AG04450 (cell line): ENCODE measurements around the gene BICRAL. TPM values are rescaled to one million over a fixed set of nuclear protein-coding genes. Genes with fewer than 3 reads are reported as not detected.
A peak's percentile ranks its signal among the peaks of the same experiment; 100 is the strongest.

ENCODE experiments used
- CTCF ChIA-PET: fragments of 300-600, 350-600 bp; formaldehyde crosslinking; extraction: SDS; loops from one replicate; lab custom pipeline; 2022; ENCODE audit warnings: antibody characterized with exemption, inconsistent platforms; lab: Charles Lee
- POLR2A ChIA-PET: fragments of 350-600 bp; formaldehyde crosslinking; extraction: SDS; loops from one replicate; lab custom pipeline; 2021; ENCODE audit warnings: antibody characterized with exemption, inconsistent platforms; lab: Yijun Ruan, JAX
- DNase-seq: peaks from one replicate; pipeline ENCODE4 v3.0.0-alpha.2; 2011; ENCODE audit warnings: low read depth, low spot score
- H3K27ac ChIP-seq: one replicate; pipeline ENCODE4 v1.5.1; 2012; ENCODE audit warnings: low read depth, low read length, control low read depth
- H3K27me3 ChIP-seq: one replicate; pipeline ENCODE4 v1.6.0; 2012; ENCODE audit warnings: low read length; ENCODE audit not compliant: control insufficient read depth, insufficient read depth
- H3K4me3 ChIP-seq: 2 replicates; pipeline ENCODE4 v1.5.1; 2011; ENCODE audit warnings: mild to moderate bottlenecking, low read depth, low read length, control low read depth
- H3K9me3 ChIP-seq: 2 replicates; pipeline ENCODE4 v1.5.1; 2012; ENCODE audit warnings: low read length; ENCODE audit not compliant: control insufficient read depth, insufficient read depth
- CTCF ChIP-seq: IDR thresholded peaks from 2 replicates; pipeline ENCODE4 v1.5.1; 2011; ENCODE audit warnings: low read depth, low read length, control low read depth, inconsistent platforms
- polyA plus RNA-seq: library from polyadenylated mRNA; depleted of rRNA; stranded (reverse); fragments of >200 nt; gene quantifications from 2 replicates; pipeline ENCODE4 v1.2.3, GENCODE V29; 2011

The BICRAL gene
- polyA plus RNA-seq, 1 experiment: 7.0 TPM

GRCh38 chr6:42787063-42787472, 5.2 kb downstream of the BICRAL start:
- H3K27me3 ChIP-seq: no peaks in the 10 kb centered on the region
- H3K9me3 ChIP-seq: no peaks in the 10 kb centered on the region; the same call in 1 of the 2 replicates
- TF ChIP-seq CTCF: no peak
- no peak overlapping the region for H3K4me3 ChIP-seq
- CTCF ChIA-PET: interaction anchor here (1.2 kb wide), 1 partner anchor 126 kb away, joined by 3 read pairs; no protein-coding TSS in a partner anchor
- DNase-seq: no peak
- H3K27ac ChIP-seq: no peak overlapping the region
- POLR2A ChIA-PET: interaction anchor here (0.7 kb wide), 1 partner anchor 61 kb away, joined by 3 read pairs; no protein-coding TSS in a partner anchor

GRCh38 chr6:42788671-42789070, 6.8 kb downstream of the BICRAL start:
- H3K27ac ChIP-seq: no peak overlapping the region
- TF ChIP-seq CTCF: 0 out of 2 replicates have a peak, but pooled peaks have one; percentile 1
- no peaks in the 10 kb centered on the region for H3K27me3 ChIP-seq
- no peaks in the 10 kb centered on the region; the same call in 1 of the 2 replicates for H3K9me3 ChIP-seq
- no peak overlapping the region for H3K4me3 ChIP-seq
- DNase-seq: no peak
- ChIA-PET POLR2A (no interaction called here), CTCF (no interaction called here)

- peak overlapping the region; percentile 1 for H3K27ac ChIP-seq
- ChIA-PET POLR2A (interaction anchor here (0.5 to 1.6 kb wide), 6 partner anchors 9 to 65 kb away, joined by 3 to 11 read pairs (median 5); partner anchors contain the start of genes BICRAL and TBCC), CTCF (interaction anchor here (0.7 kb wide), 1 partner anchor 108 kb away, joined by 4 read pairs; no protein-coding TSS in a partner anchor)
- no peak overlapping the region for H3K4me3 ChIP-seq
- H3K9me3 ChIP-seq: no peaks in the 10 kb centered on the region
- no peak for TF ChIP-seq CTCF
- no peaks in the 10 kb centered on the region for H3K27me3 ChIP-seq
- DNase-seq: no peak
These were observed 8.8 kb downstream of the BICRAL start for GRCh38 chr6:42790549-42791181.

GRCh38 chr6:42791706-42792320, 10.0 kb downstream of the BICRAL start:
- H3K27ac ChIP-seq: no peak overlapping the region
- no peaks in the 10 kb centered on the region for H3K27me3 ChIP-seq
- CTCF ChIA-PET: no interaction called here
- POLR2A ChIA-PET: interaction anchor here (0.6 to 1.1 kb wide), 2 partner anchors 9 to 36 kb away, joined by 4 to 10 read pairs; no protein-coding TSS in a partner anchor
- no peak overlapping the region for H3K4me3 ChIP-seq
- TF ChIP-seq CTCF: no peak
- no peak for DNase-seq
- H3K9me3 ChIP-seq: no peaks in the 10 kb centered on the region

- POLR2A ChIA-PET: no interaction called here
- no peak overlapping the region for H3K27ac ChIP-seq
- no peak for DNase-seq
- no peaks in the 10 kb centered on the region for H3K9me3 ChIP-seq
- CTCF ChIA-PET: no interaction called here
- no peaks in the 10 kb centered on the region for H3K27me3 ChIP-seq
- TF ChIP-seq CTCF: no peak
- no peak overlapping the region for H3K4me3 ChIP-seq
These were observed 13.8 kb downstream of the BICRAL start for GRCh38 chr6:42795651-42796050.
